Measurements from ENCODE around the gene TBC1D10A.

The TBC1D10A gene

DNA sequence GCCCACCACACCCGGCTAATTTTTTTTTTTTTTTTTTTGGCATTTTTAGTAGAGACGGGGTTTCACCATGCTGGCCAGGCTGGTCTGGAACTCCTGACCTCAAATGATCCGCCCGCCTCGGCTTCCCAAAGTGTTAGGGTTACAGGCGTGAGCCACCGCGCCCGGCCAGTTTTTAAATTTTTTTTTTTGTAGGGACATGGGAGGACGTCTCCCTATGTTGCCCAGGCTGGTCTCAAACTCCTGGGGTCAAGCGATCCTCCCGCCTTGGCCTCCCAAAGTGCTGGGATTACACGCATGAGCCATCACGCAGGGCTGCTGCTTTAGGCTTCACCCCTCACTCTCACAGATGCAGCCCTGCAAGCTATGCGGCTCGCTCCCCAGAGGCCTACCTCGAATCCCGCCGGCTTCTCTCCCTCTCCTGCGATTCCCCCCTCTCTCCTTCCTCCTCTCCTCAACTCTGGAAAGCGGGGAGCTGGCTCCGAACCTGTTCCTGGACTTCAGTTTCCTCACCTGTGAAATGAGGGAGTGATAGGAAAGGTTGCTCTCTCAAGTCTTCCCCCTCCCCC is 31.0 kb upstream of the TBC1D10A start:
- ChIA-PET CTCF (interaction anchor here (1.3 to 3.9 kb wide), 3 partner anchors 30 to 70 kb away, joined by 3 to 20 read pairs (median 10); partner anchors contain the start of gene RNF215), POLR2A (interaction anchor here (0.6 to 1.2 kb wide), 2 partner anchors 31 to 940 kb away, joined by 4 to 10 read pairs; partner anchors contain the start of gene TBC1D10A)
- TF ChIP-seq, protein P1, sequence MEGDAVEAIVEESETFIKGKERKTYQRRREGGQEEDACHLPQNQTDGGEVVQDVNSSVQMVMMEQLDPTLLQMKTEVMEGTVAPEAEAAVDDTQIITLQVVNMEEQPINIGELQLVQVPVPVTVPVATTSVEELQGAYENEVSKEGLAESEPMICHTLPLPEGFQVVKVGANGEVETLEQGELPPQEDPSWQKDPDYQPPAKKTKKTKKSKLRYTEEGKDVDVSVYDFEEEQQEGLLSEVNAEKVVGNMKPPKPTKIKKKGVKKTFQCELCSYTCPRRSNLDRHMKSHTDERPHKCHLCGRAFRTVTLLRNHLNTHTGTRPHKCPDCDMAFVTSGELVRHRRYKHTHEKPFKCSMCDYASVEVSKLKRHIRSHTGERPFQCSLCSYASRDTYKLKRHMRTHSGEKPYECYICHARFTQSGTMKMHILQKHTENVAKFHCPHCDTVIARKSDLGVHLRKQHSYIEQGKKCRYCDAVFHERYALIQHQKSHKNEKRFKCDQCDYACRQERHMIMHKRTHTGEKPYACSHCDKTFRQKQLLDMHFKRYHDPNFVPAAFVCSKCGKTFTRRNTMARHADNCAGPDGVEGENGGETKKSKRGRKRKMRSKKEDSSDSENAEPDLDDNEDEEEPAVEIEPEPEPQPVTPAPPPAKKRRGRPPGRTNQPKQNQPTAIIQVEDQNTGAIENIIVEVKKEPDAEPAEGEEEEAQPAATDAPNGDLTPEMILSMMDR (IDR thresholded peaks at IDR 0.05; ENCODE audit: control extremely low read depth, extremely low read depth, low read depth, missing control alignments): no peak
- no peak for DNase-seq (ENCODE audit: extremely low spot score)

DNA sequence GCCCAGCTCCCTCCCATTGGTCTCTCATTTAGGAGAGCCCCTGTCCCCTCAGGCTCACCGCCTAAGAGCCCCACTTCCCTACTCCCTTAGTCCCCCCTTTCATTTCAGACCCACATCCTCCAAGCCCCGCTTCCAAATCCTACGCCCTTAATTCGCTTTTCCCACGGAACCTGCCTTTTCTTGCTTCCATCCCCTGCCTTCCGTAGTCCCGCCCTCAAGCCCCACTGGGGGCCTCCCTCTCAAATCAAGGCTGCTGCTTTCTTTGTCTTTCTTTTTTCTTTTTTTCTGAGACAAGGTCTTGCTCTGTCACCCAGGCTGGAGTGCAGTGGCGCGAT is 30.5 kb upstream of the TBC1D10A start:
- ChIA-PET CTCF (interaction anchor here (0.6 to 3.9 kb wide), 6 partner anchors 9 to 93 kb away, joined by 3 to 20 read pairs (median 3); partner anchors contain the start of gene RNF215), POLR2A (interaction anchor here (0.7 to 1.3 kb wide), 4 partner anchors 19 to 724 kb away, joined by 3 to 4 read pairs (median 3); partner anchors contain the start of genes SMTN and TBC1D10A)
- TF ChIP-seq, protein P1 (IDR thresholded peaks at IDR 0.05; ENCODE audit: control extremely low read depth, extremely low read depth, low read depth, missing control alignments): no peak
- no peak for DNase-seq (ENCODE audit: extremely low spot score)

DNA sequence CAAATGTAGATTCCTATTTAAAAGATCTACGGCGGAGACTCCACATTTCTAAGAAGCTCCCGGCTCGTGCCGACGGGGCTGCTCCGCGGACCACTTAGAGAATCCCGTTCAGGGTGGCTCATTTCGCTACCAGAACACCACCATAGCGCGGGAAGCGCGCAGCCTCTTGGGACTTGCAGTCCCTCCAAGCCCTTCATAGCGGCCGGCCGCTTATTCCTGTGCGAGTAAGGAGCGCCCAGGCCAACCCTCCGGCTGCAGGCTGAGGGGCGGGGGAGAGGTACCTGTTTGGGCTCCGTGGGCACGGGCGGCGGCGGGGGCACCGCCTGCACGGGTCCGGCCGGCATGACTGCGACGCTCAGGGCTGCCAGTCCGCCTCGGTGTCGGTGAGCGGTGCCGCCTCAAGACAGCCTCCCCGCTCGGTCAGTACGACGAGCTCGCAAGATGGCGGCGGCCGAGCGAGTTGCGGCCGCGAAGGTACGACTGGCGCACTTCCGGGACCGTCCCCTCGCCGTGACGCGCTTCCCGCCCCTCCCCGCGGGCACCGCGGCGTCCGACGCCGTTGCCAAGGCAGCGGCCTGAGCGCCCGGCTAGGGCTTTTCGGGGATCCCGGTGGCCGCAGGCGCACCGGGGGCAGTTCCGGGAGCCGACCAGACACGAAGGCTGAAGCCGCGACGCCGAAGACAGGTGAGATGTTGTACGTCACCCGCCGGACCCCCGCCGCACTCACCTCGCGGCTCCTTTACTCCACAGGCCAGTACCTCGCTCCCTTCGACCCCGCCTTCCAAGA is 29.9 kb upstream of the TBC1D10A start, which contains the start of the genes CCDC157 and SF3A1:
Gene CCDC157 (plus strand): TSS at position 559 of the 787 bp plus-strand sequence. CDS start 8,994 bp downstream, outside the sequence.
Gene SF3A1 (minus strand): TSS at position 446 of the 787 bp plus-strand sequence. CDS start 102 bp downstream, at position 344.
- CTCF ChIA-PET: interaction anchor here (0.6 to 3.9 kb wide), 8 partner anchors 9 to 93 kb away, joined by 3 to 20 read pairs (median 4); partner anchors contain the start of genes RNF215 and TBC1D10A
- POLR2A ChIA-PET: interaction anchor here (0.7 to 1.3 kb wide), 4 partner anchors 19 to 724 kb away, joined by 3 to 4 read pairs (median 3); partner anchors contain the start of genes SMTN and TBC1D10A
- DNase-seq (ENCODE audit: extremely low spot score): peak; percentile 97
- TF ChIP-seq, protein P1 (IDR thresholded peaks at IDR 0.05; ENCODE audit: control extremely low read depth, extremely low read depth, low read depth, missing control alignments): no peak

DNA sequence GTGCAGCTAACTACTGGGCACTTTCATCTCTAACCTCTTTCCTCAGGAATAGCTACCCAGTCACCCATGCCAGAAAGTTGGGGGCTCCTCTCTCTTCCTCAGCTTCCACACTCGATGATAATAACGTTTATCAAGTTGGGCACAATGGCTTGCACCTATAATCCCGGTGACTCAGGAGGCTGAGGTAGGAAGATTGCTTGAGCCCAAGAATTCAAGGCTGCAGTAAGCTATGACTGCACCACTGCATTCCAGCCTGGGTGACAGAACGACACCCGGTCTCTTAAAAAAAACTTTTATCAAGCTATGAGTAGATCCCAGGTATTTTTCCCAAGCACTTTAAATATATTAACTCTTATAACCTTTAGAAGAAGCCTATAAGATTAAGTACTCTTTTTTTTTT is 27.9 kb upstream of the TBC1D10A start:
- CTCF ChIA-PET: interaction anchor here (1.0 to 3.2 kb wide), 2 partner anchors 10 to 67 kb away, joined by 3 to 13 read pairs; no protein-coding TSS in a partner anchor
- TF ChIP-seq, protein P1 (IDR thresholded peaks at IDR 0.05; ENCODE audit: control extremely low read depth, extremely low read depth, low read depth, missing control alignments): no peak
- no peak for DNase-seq (ENCODE audit: extremely low spot score)
- POLR2A ChIA-PET: interaction anchor here (0.7 kb wide), 1 partner anchor 38 kb away, joined by 3 read pairs; no protein-coding TSS in a partner anchor

DNA sequence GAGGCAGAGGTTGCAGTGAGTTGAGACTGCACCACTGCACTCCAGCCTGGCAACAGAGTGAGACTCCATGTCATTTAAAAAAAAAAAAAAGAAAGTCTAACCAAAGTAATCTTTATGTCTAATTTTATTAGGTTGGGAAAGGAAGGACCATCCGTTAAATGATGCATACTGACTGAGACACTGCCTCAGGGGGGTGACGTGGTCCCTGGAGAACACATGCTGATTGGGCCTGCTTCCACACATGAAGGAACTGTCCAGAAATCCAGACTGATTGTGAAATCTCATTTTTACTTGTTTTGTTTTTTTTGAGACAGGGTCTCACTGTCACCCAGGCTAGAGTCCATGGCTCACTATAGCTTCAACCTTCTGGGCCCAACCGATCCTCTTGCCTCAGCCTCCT is 24.5 kb upstream of the TBC1D10A start:
- ChIA-PET POLR2A (interaction anchor here (0.7 kb wide), 1 partner anchor 9 kb away, joined by 3 read pairs; no protein-coding TSS in a partner anchor), CTCF (no interaction called here)
- TF ChIP-seq, protein P1 (IDR thresholded peaks at IDR 0.05; ENCODE audit: control extremely low read depth, extremely low read depth, low read depth, missing control alignments): no peak
- DNase-seq (ENCODE audit: extremely low spot score): no peak

DNA sequence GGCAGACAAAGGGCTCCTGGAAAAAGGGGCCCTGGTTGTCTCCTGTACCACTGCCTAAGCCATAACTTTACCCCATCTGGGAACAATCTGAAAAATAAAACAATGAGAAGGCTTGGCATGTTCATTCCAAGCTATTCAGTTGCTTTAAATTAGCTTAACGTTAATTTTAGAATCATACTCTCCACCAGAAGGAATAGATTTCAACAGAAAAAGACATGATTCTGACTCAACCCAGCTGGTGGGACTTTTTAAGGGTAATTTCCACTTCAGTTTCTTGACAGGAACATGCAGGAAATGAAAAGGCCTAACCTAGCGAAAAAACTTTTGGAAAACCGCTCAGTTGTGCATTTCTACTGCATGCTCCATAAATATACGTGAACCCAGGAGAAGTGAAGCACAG is 22.1 kb upstream of the TBC1D10A start:
- TF ChIP-seq, protein P1 (IDR thresholded peaks at IDR 0.05; ENCODE audit: control extremely low read depth, extremely low read depth, low read depth, missing control alignments): no peak
- ChIA-PET CTCF (interaction anchor here (1.0 to 1.7 kb wide), 4 partner anchors 39 to 60 kb away, joined by 4 to 9 read pairs (median 4); partner anchors contain the start of gene CASTOR1), POLR2A (interaction anchor here (0.6 to 1.0 kb wide), 2 partner anchors 22 to 753 kb away, joined by 3 read pairs; partner anchors contain the start of gene TBC1D10A)
- DNase-seq (ENCODE audit: extremely low spot score): no peak

Data from GM10248 (cell line).